WI38 (cell line): ENCODE results near the gene WDFY4.

ENCODE experiments used
- H3K4me3 ChIP-seq: 2 replicates; pipeline ENCODE4 v1.5.1; 2011; ENCODE audit warnings: low read depth, mild to moderate bottlenecking, control low read depth, low read length
- CTCF ChIP-seq: IDR thresholded peaks from 2 replicates; pipeline ENCODE4 v1.5.1; 2012; ENCODE audit warnings: low read depth, mild to moderate bottlenecking, control low read depth, low read length

The WDFY4 gene

GRCh38 chr10:48759113-48759901 is 74.6 kb downstream of the WDFY4 start:
- H3K4me3 ChIP-seq: no peak overlapping the region
- no peak for TF ChIP-seq CTCF

GRCh38 chr10:48760983-48761382 is 76.3 kb downstream of the WDFY4 start:
- no peak overlapping the region for H3K4me3 ChIP-seq
- TF ChIP-seq CTCF: no peak

- no peak overlapping the region for H3K4me3 ChIP-seq
- TF ChIP-seq CTCF: no peak
These were observed 77.7 kb downstream of the WDFY4 start for GRCh38 chr10:48762064-48763042.

- TF ChIP-seq CTCF: no peak
These were observed 78.8 kb downstream of the WDFY4 start for GRCh38 chr10:48763403-48763965.

GRCh38 chr10:48764486-48764885 is 79.8 kb downstream of the WDFY4 start:
- no peak for TF ChIP-seq CTCF
- H3K4me3 ChIP-seq: no peak overlapping the region

More at GRCh38 chr10:48763403-48763965, 78.8 kb downstream of the WDFY4 start:
- H3K4me3 ChIP-seq: no peak overlapping the region

GRCh38 chr10:48765039-48765438 is 80.4 kb downstream of the WDFY4 start:
- TF ChIP-seq CTCF: no peak
- H3K4me3 ChIP-seq: no peak overlapping the region
